Measurements from ENCODE around the gene XYLT1.

The XYLT1 gene

GRCh38 chr16:17151335-17151734 is 319.4 kb downstream of the XYLT1 start:
- no peak for DNase-seq (ENCODE audit: low read depth in 2 of 2)

DNA sequence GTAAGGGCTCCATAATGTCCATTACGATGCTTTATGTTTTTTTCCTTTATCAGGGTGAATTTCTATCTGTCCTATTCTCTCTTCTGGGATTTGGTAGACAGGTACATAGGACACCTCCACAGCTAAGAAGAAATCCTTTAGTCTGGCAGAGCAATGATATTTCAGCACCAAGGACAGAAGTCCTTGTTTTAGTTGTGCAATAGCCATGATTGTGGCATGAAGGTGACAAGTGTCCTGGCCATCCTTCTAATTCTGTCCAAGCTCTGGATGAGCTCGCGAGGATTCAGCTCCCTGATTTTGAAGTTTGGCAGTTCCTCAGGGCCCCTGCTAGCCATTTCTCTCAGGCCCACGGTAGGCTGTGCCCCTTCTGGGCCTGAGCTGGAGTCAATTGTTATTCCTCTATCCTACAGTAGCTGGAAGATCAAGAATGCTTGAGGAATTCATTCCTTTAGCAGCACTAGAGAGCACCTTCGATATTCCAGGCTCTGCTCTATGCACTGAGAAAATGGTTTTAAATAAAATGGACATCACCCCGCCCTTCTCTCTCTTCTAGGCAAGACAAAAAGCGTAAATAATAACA is 320.8 kb downstream of the XYLT1 start:
- no peak for DNase-seq (ENCODE audit: low read depth in 2 of 2)

DNA sequence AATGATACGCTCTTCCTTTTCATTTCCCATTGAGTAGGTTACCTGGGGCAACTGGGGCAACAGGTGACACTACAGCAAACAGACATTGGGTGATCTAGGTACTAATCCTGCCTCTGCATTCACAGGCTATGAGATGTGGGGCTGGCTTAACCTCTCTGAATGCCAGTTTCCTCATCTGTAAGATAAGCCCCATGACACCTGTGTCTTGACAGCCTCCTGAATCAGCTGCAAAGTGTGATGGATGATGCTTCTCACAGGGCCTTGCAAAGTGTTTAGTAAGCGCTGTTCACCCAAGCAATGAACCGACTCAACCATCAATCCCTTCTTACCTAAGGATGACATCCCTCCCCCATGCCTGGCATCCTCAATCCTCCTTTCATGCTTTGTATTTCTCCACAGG is 322.8 kb downstream of the XYLT1 start:
- DNase-seq (ENCODE audit: low read depth in 2 of 2) = no peak

GRCh38 chr16:17145029-17145428 is 325.7 kb downstream of the XYLT1 start:
- no peak for DNase-seq (ENCODE audit: low read depth in 2 of 2)

DNA sequence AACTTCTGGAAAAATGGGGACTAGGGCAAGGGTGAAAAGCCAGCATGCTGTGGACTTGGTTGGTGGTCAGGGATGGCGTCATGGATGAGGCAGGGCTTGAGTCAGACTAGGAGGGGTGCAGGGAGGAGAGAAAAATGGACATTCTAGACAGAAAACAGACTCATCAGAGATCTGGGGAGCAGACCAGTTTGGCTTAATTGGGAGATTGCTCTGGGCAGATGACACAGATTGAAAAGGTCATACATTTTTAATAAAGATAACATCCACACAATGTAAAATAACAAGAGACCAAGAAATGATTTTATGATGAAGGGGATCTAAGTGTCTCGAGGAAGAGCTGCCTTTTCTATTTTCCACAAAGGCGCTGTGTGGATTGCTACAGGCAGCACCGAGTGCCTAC is 326.3 kb downstream of the XYLT1 start:
- no peak for DNase-seq (ENCODE audit: low read depth in 2 of 2)

- no peak for DNase-seq (ENCODE audit: low read depth in 2 of 2)
These were observed 327.0 kb downstream of the XYLT1 start for GRCh38 chr16:17143546-17144419.

DNA sequence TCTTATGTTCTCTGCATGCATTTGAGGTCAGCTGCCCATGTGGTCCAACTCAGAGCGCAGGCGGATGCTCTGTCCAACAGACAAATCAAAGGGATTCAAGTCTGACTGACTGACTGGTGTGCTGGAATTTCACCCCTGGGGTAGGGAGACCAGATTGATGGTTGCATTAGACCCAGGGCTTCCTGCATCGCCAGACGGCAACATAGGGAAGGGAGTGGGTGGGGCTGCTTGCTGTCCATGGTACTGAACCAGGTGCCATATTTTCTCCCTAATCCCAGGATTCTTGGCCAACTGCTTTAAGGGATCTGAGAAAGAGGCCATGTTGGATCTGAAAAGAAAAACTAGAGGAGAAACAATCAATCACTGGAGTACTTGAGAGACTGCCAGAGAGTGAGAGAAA is 332.0 kb downstream of the XYLT1 start:
- no peak for DNase-seq (ENCODE audit: low read depth in 2 of 2)

DNA sequence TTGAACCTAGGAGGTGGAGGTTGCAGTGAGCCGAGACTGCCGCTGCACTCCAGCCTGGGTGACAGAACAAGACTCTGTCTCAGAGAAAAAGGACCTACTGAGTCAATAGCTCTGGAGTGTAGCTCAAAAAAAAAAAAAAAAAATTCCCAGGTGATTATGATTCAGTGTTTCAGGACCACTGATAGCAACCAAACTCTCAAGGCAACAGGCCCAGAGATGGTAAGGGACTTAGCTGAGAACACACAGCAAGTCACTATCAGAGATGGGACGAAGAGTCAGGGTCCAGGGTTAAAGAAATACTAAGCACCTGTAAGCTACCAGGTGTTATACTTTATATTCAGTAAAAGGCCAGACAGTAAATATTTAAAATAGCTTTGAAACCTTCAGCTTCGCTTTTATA is 335.3 kb downstream of the XYLT1 start:
- no peak for DNase-seq (ENCODE audit: low read depth in 2 of 2)

GRCh38 chr16:17134586-17134985 is 336.2 kb downstream of the XYLT1 start:
- DNase-seq (ENCODE audit: low read depth in 2 of 2) = no peak

GRCh38 chr16:17133851-17134250 is 336.9 kb downstream of the XYLT1 start:
- no peak for DNase-seq (ENCODE audit: low read depth in 2 of 2)

GRCh38 chr16:17131351-17131750 is 339.4 kb downstream of the XYLT1 start:
- no peak for DNase-seq (ENCODE audit: low read depth in 2 of 2)

DNA sequence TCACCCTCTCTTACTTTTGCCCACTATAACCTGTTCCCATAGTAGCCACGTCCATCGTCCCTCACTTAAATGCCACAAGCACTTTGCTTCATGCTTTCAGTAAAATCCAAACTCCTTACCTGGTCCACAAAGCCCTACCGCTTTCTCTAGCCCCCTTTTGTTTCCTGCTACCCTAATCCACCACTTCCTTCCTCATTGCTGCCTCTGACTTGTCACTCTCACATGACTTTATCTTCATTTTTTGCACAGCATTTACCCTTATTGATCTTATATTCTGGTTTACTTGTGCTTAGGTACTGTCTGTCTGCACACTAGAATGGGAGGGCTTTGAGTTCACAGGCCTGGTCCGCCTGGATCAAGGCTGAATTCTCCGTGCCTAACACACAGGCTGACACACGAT is 340.0 kb downstream of the XYLT1 start:
- no peak for DNase-seq (ENCODE audit: low read depth in 2 of 2)

- DNase-seq (ENCODE audit: low read depth in 2 of 2) = no peak
These were observed 340.8 kb downstream of the XYLT1 start for GRCh38 chr16:17129971-17130370.

DNA sequence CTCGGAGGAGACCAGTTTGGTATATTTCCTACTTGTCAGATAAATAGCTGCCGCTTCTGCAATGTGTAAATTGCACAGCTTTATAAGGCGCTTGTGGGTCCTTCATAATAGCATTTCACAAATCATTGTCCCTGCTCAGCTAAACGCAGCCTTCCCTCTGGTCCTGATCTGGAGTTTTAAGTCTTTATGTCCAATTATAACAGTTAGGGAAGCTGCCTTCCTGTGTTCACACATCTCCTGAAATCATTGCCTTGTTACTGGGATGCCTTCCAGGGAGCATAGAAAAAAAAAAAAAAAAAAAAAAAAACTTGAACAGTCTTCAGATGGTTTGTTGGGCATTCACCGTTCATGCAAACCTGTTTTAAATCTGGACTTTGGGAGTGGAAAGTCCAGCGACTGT is 342.0 kb downstream of the XYLT1 start:
- no peak for DNase-seq (ENCODE audit: low read depth in 2 of 2)

DNA sequence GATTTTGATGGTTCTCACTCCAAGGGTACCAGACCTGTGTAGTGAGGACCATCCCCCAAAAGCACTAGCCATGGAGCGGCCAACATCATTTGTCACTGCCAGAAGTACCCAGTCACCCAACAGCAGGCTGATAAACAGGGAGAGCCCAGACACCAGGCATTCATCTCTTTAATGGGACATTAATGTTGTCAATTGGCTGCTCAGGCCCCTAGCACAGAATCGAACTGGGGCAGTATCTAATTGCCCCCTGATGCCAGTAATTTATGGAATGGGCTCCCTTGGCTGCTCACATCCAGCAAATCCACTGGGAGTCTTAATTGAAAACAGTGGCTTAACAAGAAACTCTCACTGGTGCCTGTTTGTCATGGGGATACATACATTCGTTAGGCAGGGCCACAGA is 344.6 kb downstream of the XYLT1 start:
- DNase-seq (ENCODE audit: low read depth in 2 of 2) = no peak

- no peak for DNase-seq (ENCODE audit: low read depth in 2 of 2)
These were observed 345.1 kb downstream of the XYLT1 start for GRCh38 chr16:17125671-17126070.

- no peak for DNase-seq (ENCODE audit: low read depth in 2 of 2)
These were observed 352.7 kb downstream of the XYLT1 start for GRCh38 chr16:17117906-17118577.

DNA sequence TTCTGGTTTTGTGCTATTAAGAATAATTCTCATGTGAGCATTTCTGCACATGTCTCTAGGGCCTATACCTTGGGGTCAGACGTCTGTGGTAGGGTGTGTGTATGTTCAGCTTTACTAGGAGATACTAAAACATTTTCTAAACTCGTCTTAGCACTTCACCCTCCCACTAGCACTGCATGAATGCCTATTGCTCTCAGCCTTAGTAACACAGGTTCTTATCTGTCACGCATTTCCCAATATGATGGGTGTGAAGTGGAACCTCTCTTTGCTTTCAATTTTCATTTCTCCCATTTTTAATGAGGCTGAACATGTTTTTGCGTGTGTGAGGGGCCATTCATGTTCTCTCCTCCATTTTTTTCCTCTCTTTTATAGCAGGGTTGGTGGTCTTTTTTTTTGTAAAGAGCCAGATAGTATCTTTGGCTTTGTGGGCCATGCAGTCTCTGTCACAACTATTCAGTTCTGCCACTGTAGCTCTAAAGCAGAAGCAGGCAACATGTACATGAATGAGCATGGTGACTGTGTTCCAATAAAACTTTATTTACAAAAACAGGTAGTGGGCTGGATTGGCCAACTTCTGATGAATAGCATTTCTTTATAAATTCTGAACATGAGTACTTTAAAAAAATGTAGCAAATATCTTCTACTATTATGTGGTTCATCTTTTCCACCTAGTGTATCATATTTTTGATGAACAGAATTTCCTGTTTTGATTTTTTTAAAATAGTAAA is 354.0 kb downstream of the XYLT1 start:
- DNase-seq (ENCODE audit: low read depth in 2 of 2) = no peak

DNA sequence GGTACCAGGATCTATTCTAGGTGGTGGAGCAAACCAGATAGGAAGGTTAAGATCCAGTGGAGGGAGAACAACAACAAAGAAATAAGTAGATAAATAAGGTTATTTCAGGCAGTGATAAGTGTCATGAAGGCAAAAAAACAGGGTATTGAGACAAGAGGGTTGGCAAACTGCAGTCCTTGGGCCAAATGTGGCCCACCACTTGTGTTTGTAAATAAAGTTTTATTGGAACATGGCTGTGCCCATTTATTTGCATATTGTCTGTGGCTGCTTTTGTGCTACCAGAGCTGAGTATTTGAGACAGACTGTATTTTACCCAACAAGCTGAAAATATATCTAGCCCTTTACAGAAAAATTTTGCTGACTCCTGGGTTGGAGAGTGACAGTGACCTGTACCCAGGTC is 361.3 kb downstream of the XYLT1 start:
- no peak for DNase-seq (ENCODE audit: low read depth in 2 of 2)

GRCh38 chr16:17108596-17108995 is 362.2 kb downstream of the XYLT1 start:
- DNase-seq (ENCODE audit: low read depth in 2 of 2) = no peak

GRCh38 chr16:17107450-17107849 is 363.3 kb downstream of the XYLT1 start:
- DNase-seq (ENCODE audit: low read depth in 2 of 2) = no peak

GRCh38 chr16:17106243-17106791 is 364.4 kb downstream of the XYLT1 start:
- DNase-seq (ENCODE audit: low read depth in 2 of 2) = no peak

Data from stimulated activated CD8-positive, alpha-beta memory T cell treated with anti-CD3 and anti-CD28 coated beads, Interleukin-15, amount 100 ng/mL, for 4 hours (primary cell).